ENCODE data around the gene LMO1.

- TF ChIP-seq CTCF (IDR thresholded peaks at IDR 0.05) (no peak), POLR2A (IDR thresholded peaks at IDR 0.05) (no peak)
Measured at GRCh38 chr11:8220261-8221045, 43.2 kb downstream of the LMO1 start.
